AG04449 (cell line): ENCODE results near the gene ZNF771.
A peak's percentile ranks its signal among the peaks of the same experiment; 100 is the strongest.

Source experiments
- CTCF ChIA-PET: fragments of 350-600 bp; formaldehyde crosslinking; extraction: SDS; loops from one replicate; lab custom pipeline; 2021; ENCODE audit warnings: antibody characterized with exemption; lab: Yijun Ruan, JAX
- POLR2A ChIA-PET: fragments of 400-600, 350-600 bp; formaldehyde crosslinking; extraction: SDS; loops from one replicate; lab custom pipeline; 2020; ENCODE audit warnings: antibody characterized with exemption, inconsistent platforms; lab: Yijun Ruan, JAX
- DNase-seq: peaks from one replicate; pipeline ENCODE4 v3.0.0-alpha.2; 2010; ENCODE audit warnings: low read depth, low spot score
- H3K4me3 ChIP-seq: 2 replicates; pipeline ENCODE4 v1.5.1; 2011; ENCODE audit warnings: low read depth, mild to moderate bottlenecking, control low read depth, low read length
- CTCF ChIP-seq: IDR thresholded peaks from one replicate; pipeline ENCODE4 v1.5.1; 2011; ENCODE audit warnings: mild to moderate bottlenecking, moderate library complexity, low read length, control low read depth, inconsistent platforms; ENCODE audit not compliant: insufficient read depth; ENCODE audit errors: missing control alignments

The ZNF771 gene

GRCh38 chr16:30437511-30438046, 30.2 kb downstream of the ZNF771 start:
- POLR2A ChIA-PET: no interaction called here
- H3K4me3 ChIP-seq: no peak overlapping the region
- TF ChIP-seq CTCF: no peak
- no peak for DNase-seq
- CTCF ChIA-PET: interaction anchor here (0.6 to 1.9 kb wide), 5 partner anchors 10 to 213 kb away, joined by 3 to 8 read pairs (median 3); partner anchors contain the start of gene PRR14

GRCh38 chr16:30438835-30439234, 31.4 kb downstream of the ZNF771 start:
- H3K4me3 ChIP-seq: no peak overlapping the region
- TF ChIP-seq CTCF: no peak
- POLR2A ChIA-PET: no interaction called here
- CTCF ChIA-PET: interaction anchor here (0.5 to 2.2 kb wide), 3 partner anchors 8 to 99 kb away, joined by 3 to 14 read pairs (median 4); partner anchors contain the start of gene DCTPP1
- no peak for DNase-seq

- TF ChIP-seq CTCF: no peak
- CTCF ChIA-PET: interaction anchor here (2.2 to 2.7 kb wide), 2 partner anchors 9 to 10 kb away, joined by 14 to 17 read pairs; partner anchors contain the start of gene DCTPP1
- H3K4me3 ChIP-seq: no peak overlapping the region
- POLR2A ChIA-PET: no interaction called here
- DNase-seq: no peak
These were observed 32.4 kb downstream of the ZNF771 start for GRCh38 chr16:30439720-30440348.

- ChIA-PET POLR2A (no interaction called here), CTCF (interaction anchor here (0.9 to 6.3 kb wide), 4 partner anchors 14 to 186 kb away, joined by 4 to 43 read pairs (median 6); partner anchors contain the start of gene DCTPP1)
- H3K4me3 ChIP-seq: no peak overlapping the region
- DNase-seq: no peak
- TF ChIP-seq CTCF: no peak
These were observed 36.2 kb downstream of the ZNF771 start for GRCh38 chr16:30443631-30444030.

- ChIA-PET POLR2A (interaction anchor here (0.5 to 1.6 kb wide), 6 partner anchors 12 to 91 kb away, joined by 3 to 5 read pairs (median 4); partner anchors contain the start of genes DCTPP1 and ZNF747), CTCF (interaction anchor here (0.9 to 6.3 kb wide), 10 partner anchors 9 to 188 kb away, joined by 3 to 43 read pairs (median 4); partner anchors contain the start of gene DCTPP1)
- DNase-seq: no peak
- TF ChIP-seq CTCF: no peak
- peak overlapping the region; percentile 85 for H3K4me3 ChIP-seq
These were observed 37.1 kb downstream of the ZNF771 start for GRCh38 chr16:30444231-30445148.
